Body of pancreas (tissue), 4 donors: ENCODE results near the gene HELZ. TPM values are rescaled to one million over a fixed set of nuclear protein-coding genes. Genes with fewer than 3 reads are reported as not detected.

Experiments
- ATAC-seq: fragments of 150-250 bp; one replicate; pipeline ENCODE4 v1.9.1; 2016
- DNase-seq, 4 donors: peaks; one replicate each; pipeline ENCODE4 v3.0.0-alpha.2; 2019
- H3K27ac ChIP-seq, 4 donors: fragments of 200-600 bp; sonication (generic); 1 replicate in 3 of 4; 2 replicates in 1 of 4; pipeline versions ENCODE4 v1.5.1 to v1.6.1; 2016 to 2019; ENCODE audit warnings: mild to moderate bottlenecking in 1 of 4, mixed read lengths in 1 of 4, moderate library complexity in 1 of 4
- H3K27me3 ChIP-seq, 2 donors: fragments of 200-600 bp; sonication (generic); one replicate each; pipeline ENCODE4 v1.6.0; 2016; ENCODE audit warnings: mild to moderate bottlenecking in 1 of 2
- H3K36me3 ChIP-seq, 2 donors: fragments of 200-600 bp; sonication (generic); replicated peaks in 1 of 2; 2 replicates each; pipeline ENCODE4 v1.5.1; 2016; ENCODE audit warnings: low read depth in 2 of 2; ENCODE audit not compliant: insufficient read depth in 1 of 2
- H3K4me1 ChIP-seq: fragments of 200-600 bp; sonication (generic); one replicate; pipeline ENCODE4 v1.6.0; 2016
- H3K4me3 ChIP-seq, 2 donors: fragments of 200-600 bp; sonication (generic); 1 replicate in 1 of 2; 2 replicates in 1 of 2; pipeline ENCODE4 v1.5.1; 2016 to 2019
- H3K9me3 ChIP-seq, 3 donors: fragments of 200-600 bp; sonication (generic); 1 replicate in 2 of 3; 2 replicates in 1 of 3; pipeline ENCODE4 v1.5.1; 2016
- CTCF ChIP-seq, 7 experiments: fragments of 450-650 bp in 4 of 7; fragments of 200-600 bp in 3 of 7; sonication (generic) in 3 of 7; IDR thresholded peaks; one replicate each; pipeline ENCODE4 v1.5.1; 2016 to 2019; ENCODE audit warnings: antibody characterized with exemption in 7 of 7
- POLR2A ChIP-seq, 3 donors: fragments of 450-650 bp; IDR thresholded peaks; one replicate each; pipeline ENCODE4 v1.6.1; 2016; ENCODE audit warnings: antibody characterized with exemption in 3 of 3, mild to moderate bottlenecking in 2 of 3
- WGBS, 2 donors: methylation state at CpG; one replicate each; pipeline ENCODE4 v1.1.5; 2017; 5-methylcytosine and 5-hydroxymethylcytosine counted together
- intact Hi-C: fragments of 100-400 bp; cut with DNase I; formaldehyde crosslinking; loops from one replicate; pipeline ENCODE4 v1.15.1; 2023
- total RNA-seq, 2 donors: library from RNA; depleted of rRNA; stranded (reverse); fragments of >200 nt; gene quantifications; one replicate each; pipeline ENCODE4 v1.1.0, GENCODE V29; 2016

HELZ gene
- total RNA-seq, 2 donors from 2014 or later, result 21.0 to 34.6 TPM

- ATAC-seq (peak; percentile 20), DNase-seq (peak in 2 of 4 donors; percentile 25 to 28)
- Histone ChIP-seq H3K27me3 (no peaks in the 10 kb centered on the region), H3K27ac (peak overlapping the region; percentile 64 to 94 (median 90)), H3K4me3 (peak overlapping the region; percentile 85 to 97), H3K4me1 (peaks cover 48% of the 10 kb centered on the region), H3K9me3 (no peaks in the 10 kb centered on the region), H3K36me3 (no peaks in the 10 kb centered on the region)
- intact Hi-C loops, result no loop called here
- 0 to 1% methylated on average over 12 to 29 of the region's 47 CpGs for WGBS, 2 donors
- TF ChIP-seq POLR2A (IDR thresholded peaks at IDR 0.05) (no peak), CTCF (IDR thresholded peaks at IDR 0.05) (no peak)
These were observed 444 bp downstream of the HELZ start for GRCh38 chr17:67244431-67245072.

GRCh38 chr17:67243284-67243683 is 1.7 kb downstream of the HELZ start:
- no peak overlapping the region for H3K27ac ChIP-seq
- no peaks in the 10 kb centered on the region for H3K27me3 ChIP-seq
- intact Hi-C loops, result no loop called here
- peaks cover 55% of the 10 kb centered on the region for H3K4me1 ChIP-seq
- H3K36me3 ChIP-seq, result no peaks in the 10 kb centered on the region
- WGBS, 2 donors, result 55 to 58% methylated on average over 5 of the region's 5 CpGs
- no peak for TF ChIP-seq CTCF (IDR thresholded peaks at IDR 0.05)
- TF ChIP-seq POLR2A (IDR thresholded peaks at IDR 0.05), result no peak
- no peaks in the 10 kb centered on the region for H3K9me3 ChIP-seq
- DNase-seq (no peak), ATAC-seq (no peak)
- H3K4me3 ChIP-seq, result no peak overlapping the region

- intact Hi-C loops, result no loop called here
- H3K27me3 ChIP-seq, result no peaks in the 10 kb centered on the region
- ATAC-seq (no peak), DNase-seq (no peak)
- no peaks in the 10 kb centered on the region for H3K9me3 ChIP-seq
- H3K27ac ChIP-seq, result no peak overlapping the region
- no peak for TF ChIP-seq POLR2A (IDR thresholded peaks at IDR 0.05)
- no peak for TF ChIP-seq CTCF (IDR thresholded peaks at IDR 0.05)
- peaks cover 0 to 1% of the 10 kb centered on the region in 2 donors for H3K36me3 ChIP-seq
- 66 to 79% methylated on average over 7 of the region's 7 CpGs for WGBS, 2 donors
- H3K4me1 ChIP-seq, result peaks cover 54% of the 10 kb centered on the region
- no peak overlapping the region for H3K4me3 ChIP-seq
These were observed 3.2 kb downstream of the HELZ start for GRCh38 chr17:67241719-67242341.

GRCh38 chr17:67239597-67239996 is 5.4 kb downstream of the HELZ start:
- peaks cover 45% of the 10 kb centered on the region for H3K4me1 ChIP-seq
- WGBS, 2 donors, result 57 to 65% methylated on average over 3 of the region's 3 CpGs

More at GRCh38 chr17:67239597-67239996, 5.4 kb downstream of the HELZ start:
- H3K9me3 ChIP-seq, result no peaks in the 10 kb centered on the region
- H3K27me3 ChIP-seq, result no peaks in the 10 kb centered on the region
- peak overlapping the region in 2 of 4 donors; percentile 29 to 52 for H3K27ac ChIP-seq
- TF ChIP-seq POLR2A (IDR thresholded peaks at IDR 0.05), result no peak
- TF ChIP-seq CTCF (IDR thresholded peaks at IDR 0.05), result no peak
- no peak overlapping the region for H3K4me3 ChIP-seq
- peaks cover 0 to 5% of the 10 kb centered on the region in 2 donors for H3K36me3 ChIP-seq
- DNase-seq (no peak), ATAC-seq (no peak)
- intact Hi-C loops, result no loop called here
